ENCODE data around the gene RNF144A. TPM values are rescaled to one million over a fixed set of nuclear protein-coding genes. Genes with fewer than 3 reads are reported as not detected.

RNF144A gene
- total RNA-seq, 1 donor from 2014 or later: 23.5 TPM

- no peak for DNase-seq (ENCODE audit: low read depth)
- Histone ChIP-seq H3K36me3 (ENCODE audit: control insufficient read depth, insufficient read depth, low read length) (no peaks in the 10 kb centered on the region), H3K4me3 (ENCODE audit: low read depth, low read length) (no peak overlapping the region), H3K27me3 (ENCODE audit: control insufficient read depth, insufficient read depth, low read length) (no peaks in the 10 kb centered on the region)
- TF ChIP-seq, protein P1, sequence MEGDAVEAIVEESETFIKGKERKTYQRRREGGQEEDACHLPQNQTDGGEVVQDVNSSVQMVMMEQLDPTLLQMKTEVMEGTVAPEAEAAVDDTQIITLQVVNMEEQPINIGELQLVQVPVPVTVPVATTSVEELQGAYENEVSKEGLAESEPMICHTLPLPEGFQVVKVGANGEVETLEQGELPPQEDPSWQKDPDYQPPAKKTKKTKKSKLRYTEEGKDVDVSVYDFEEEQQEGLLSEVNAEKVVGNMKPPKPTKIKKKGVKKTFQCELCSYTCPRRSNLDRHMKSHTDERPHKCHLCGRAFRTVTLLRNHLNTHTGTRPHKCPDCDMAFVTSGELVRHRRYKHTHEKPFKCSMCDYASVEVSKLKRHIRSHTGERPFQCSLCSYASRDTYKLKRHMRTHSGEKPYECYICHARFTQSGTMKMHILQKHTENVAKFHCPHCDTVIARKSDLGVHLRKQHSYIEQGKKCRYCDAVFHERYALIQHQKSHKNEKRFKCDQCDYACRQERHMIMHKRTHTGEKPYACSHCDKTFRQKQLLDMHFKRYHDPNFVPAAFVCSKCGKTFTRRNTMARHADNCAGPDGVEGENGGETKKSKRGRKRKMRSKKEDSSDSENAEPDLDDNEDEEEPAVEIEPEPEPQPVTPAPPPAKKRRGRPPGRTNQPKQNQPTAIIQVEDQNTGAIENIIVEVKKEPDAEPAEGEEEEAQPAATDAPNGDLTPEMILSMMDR (IDR thresholded peaks at IDR 0.05; ENCODE audit: insufficient read depth, low read length, poor library complexity, severe bottlenecking): no peak
Observed at GRCh38 chr2:7093376-7093775, 176.2 kb downstream of the RNF144A start.

Other genes starting within 250 kb of the RNF144A start
- 9.0 and 9.8 TPM in 2 replicates for gene CMPK2, start 51.5 kb upstream of the RNF144A start, total RNA-seq
- gene RSAD2, start 39.6 kb upstream of the RNF144A start, total RNA-seq: 3.6 and 4.9 TPM in 2 replicates